Measurements from ENCODE around the gene CD79A.

Gene CD79A

DNA sequence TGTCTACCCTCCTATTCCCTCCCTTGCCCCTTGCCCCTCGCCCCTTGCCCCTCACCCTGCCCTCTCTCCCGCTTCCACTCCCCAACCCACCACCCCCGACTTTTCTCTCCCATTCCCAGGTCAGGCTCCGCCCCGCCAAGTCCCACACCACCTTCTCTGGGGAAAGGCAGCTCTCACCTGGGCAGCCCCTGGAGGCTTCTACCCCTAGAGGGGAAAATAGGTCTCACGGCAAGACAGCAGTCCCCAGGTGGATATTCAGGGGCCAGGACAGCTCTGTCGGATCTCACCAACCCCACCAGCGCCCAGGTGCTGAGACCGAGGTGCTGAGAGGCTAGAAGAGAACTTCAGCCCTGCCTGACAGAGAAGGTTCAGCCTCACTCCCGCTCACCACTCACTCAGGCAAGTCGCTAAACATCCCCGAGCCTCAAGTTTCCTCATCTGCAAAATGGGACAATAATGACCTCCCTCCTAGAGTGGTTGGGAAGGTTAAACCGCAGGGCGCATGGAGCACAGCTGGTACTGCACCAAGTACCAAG is 52.5 kb downstream of the CD79A start:
- DNase-seq (ENCODE audit: low read depth in 1 of 2, low spot score in 1 of 2) = no peak

DNA sequence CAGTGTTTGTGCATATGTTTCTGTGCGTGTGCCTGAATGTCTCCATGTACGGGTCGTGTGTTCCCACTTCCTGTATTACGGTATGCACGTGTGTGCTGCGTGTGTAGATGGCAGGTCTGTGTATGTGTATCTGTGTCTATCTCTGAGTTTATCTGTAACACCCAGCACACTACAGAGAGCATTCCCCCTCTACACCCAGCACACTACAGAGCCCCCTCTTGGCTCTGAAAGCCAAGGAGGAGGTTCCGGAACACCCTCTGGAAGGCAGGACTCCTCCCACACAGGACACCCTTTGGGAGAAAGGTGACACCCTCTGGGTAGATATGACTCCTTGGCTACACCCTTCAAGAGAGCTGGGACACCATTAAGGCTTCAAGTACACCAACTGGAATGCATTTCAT is 53.2 kb downstream of the CD79A start:
- DNase-seq (ENCODE audit: low read depth in 1 of 2, low spot score in 1 of 2) = no peak

All from stimulated activated CD4-positive, alpha-beta T cell treated with anti-CD3 and anti-CD28 coated beads, Interleukin-15, amount 100 ng/mL, for 1 hour (primary cell).